ENCODE results near the gene RAB11FIP3.

DNA sequence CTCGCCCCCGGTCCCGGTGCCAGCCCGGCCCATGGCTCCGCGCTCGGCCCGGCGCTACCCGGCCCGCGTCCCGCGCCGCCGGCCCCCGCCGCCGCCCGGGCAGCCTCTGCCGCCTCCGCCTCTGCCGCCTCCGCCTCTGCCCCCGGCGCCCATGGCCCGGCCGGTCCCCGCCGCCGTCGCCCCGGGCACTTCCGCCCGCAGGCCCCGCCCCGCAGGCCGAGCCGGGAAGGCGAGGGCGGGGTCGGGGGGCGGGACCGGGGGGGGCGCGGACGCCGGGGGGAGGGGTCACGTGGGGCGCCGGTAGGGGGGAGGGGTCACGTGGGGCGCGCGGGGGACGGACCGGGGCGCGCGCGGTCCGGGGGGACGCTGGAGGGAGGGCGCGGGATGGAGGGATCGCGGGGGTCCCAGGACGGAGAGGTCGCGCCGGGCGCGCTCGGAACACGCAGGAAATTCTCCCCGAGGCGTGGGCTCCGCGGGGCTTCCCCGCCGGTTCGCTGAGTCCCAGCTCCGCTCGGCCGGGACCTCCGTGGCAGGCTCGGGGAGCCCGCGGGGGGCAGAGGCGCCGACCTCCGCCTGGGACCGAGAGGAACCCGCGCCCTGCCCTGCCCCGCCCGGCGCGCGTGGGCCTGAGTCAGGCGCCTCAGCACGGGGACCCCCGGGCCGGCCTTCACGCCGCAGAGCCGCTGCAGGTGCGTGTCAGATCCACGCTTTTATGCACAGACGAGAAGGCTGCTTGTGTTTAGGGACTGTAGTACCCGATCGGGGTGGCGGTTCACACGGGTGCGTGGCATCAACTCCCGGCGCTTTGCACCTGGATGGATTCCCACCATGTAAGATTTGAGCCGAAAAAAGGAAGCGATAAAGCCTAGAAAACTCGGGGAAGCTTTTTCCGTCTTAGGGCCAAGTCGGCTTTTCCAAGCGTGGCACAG is 43.4 kb upstream of the RAB11FIP3 start, which contains the start of gene PGAP6:
- TF ChIP-seq POLR2A (IDR thresholded peaks at IDR 0.05): peak in 1 of 2 donors; percentile 62
- TF ChIP-seq, protein P1, sequence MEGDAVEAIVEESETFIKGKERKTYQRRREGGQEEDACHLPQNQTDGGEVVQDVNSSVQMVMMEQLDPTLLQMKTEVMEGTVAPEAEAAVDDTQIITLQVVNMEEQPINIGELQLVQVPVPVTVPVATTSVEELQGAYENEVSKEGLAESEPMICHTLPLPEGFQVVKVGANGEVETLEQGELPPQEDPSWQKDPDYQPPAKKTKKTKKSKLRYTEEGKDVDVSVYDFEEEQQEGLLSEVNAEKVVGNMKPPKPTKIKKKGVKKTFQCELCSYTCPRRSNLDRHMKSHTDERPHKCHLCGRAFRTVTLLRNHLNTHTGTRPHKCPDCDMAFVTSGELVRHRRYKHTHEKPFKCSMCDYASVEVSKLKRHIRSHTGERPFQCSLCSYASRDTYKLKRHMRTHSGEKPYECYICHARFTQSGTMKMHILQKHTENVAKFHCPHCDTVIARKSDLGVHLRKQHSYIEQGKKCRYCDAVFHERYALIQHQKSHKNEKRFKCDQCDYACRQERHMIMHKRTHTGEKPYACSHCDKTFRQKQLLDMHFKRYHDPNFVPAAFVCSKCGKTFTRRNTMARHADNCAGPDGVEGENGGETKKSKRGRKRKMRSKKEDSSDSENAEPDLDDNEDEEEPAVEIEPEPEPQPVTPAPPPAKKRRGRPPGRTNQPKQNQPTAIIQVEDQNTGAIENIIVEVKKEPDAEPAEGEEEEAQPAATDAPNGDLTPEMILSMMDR (IDR thresholded peaks at IDR 0.05): no peak

Measured in heart left ventricle (tissue), 13 donors.